ENCODE results near the gene TMEM69. TPM values are rescaled to one million over a fixed set of nuclear protein-coding genes. Genes with fewer than 3 reads are reported as not detected.
"Not testable (repeated sequence)": the region's sequence is repeated elsewhere in the genome, so short reads cannot be mapped to it uniquely, and the experiment has no call there.

The TMEM69 gene
- total RNA-seq, 4 donors from 2014 or later: 19.5 to 32.0 (median 22.0) TPM

GRCh38 chr1:45721207-45721606, 33.2 kb downstream of the TMEM69 start:
- no peak for TF ChIP-seq CTCF (IDR thresholded peaks at IDR 0.05 in 4 of 5, conservative IDR thresholded peaks at IDR 0.05 in 1 of 5)
- TF ChIP-seq POLR2A (IDR thresholded peaks at IDR 0.05): no peak
- Histone ChIP-seq H3K27me3 (no peaks in the 10 kb centered on the region), H3K4me3 (no peak overlapping the region), H3K4me1 (no peaks in the 10 kb centered on the region), H3K27ac (no peak overlapping the region), H3K36me3 (no peaks in the 10 kb centered on the region), H3K9me3 (no peaks in the 10 kb centered on the region)
- no peak for DNase-seq
- intact Hi-C loops (cut with DNase I; ENCODE audit: low total_unique reads) (no loop called here), in situ Hi-C loops (cut with MboI; ENCODE audit: low sequenced_read_pairs in 4 of 4) (no loop called here)
- no peak for ATAC-seq

GRCh38 chr1:45722809-45723208, 34.8 kb downstream of the TMEM69 start:
- Histone ChIP-seq H3K27ac (no peak overlapping the region), H3K4me1 (no peaks in the 10 kb centered on the region), H3K9me3 (no peaks in the 10 kb centered on the region), H3K36me3 (peaks cover 0 to 7% of the 10 kb centered on the region in 2 donors), H3K27me3 (no peaks in the 10 kb centered on the region), H3K4me3 (no peak overlapping the region)
- TF ChIP-seq CTCF (IDR thresholded peaks at IDR 0.05 in 4 of 5, conservative IDR thresholded peaks at IDR 0.05 in 1 of 5): no peak
- TF ChIP-seq POLR2A (IDR thresholded peaks at IDR 0.05): no peak
- DNase-seq (no peak), ATAC-seq (peak; percentile 80 to 89)
- in situ Hi-C loops (cut with MboI; ENCODE audit: low sequenced_read_pairs in 4 of 4) (no loop called here), intact Hi-C loops (cut with DNase I; ENCODE audit: low total_unique reads) (no loop called here)

- peaks cover 0 to 10% of the 10 kb centered on the region in 2 donors for H3K36me3 ChIP-seq
- no peak overlapping the region for H3K4me3 ChIP-seq
- in situ Hi-C loops (cut with MboI; ENCODE audit: low sequenced_read_pairs in 4 of 4) (no loop called here), intact Hi-C loops (cut with DNase I; ENCODE audit: low total_unique reads) (no loop called here)
- no peak overlapping the region for H3K27ac ChIP-seq
- ATAC-seq (peak in 1 of 2 donors; percentile 46), DNase-seq (no peak)
- H3K4me1 ChIP-seq: no peaks in the 10 kb centered on the region
- H3K27me3 ChIP-seq: no peaks in the 10 kb centered on the region
- no peaks in the 10 kb centered on the region for H3K9me3 ChIP-seq
- no peak for TF ChIP-seq POLR2A (IDR thresholded peaks at IDR 0.05)
Observed at GRCh38 chr1:45723248-45723930, 35.4 kb downstream of the TMEM69 start.

GRCh38 chr1:45726007-45726406, 38.0 kb downstream of the TMEM69 start:
- H3K36me3 ChIP-seq: peaks cover 0 to 10% of the 10 kb centered on the region in 2 donors
- H3K27ac ChIP-seq; intact Hi-C loops (cut with DNase I; ENCODE audit: low total_unique reads); H3K9me3 ChIP-seq; ATAC-seq; H3K27me3 ChIP-seq; in situ Hi-C loops (cut with MboI; ENCODE audit: low sequenced_read_pairs in 4 of 4); DNase-seq; H3K4me3 ChIP-seq; H3K4me1 ChIP-seq: not testable (repeated sequence)

- DNase-seq: no peak
- Histone ChIP-seq H3K4me1 (peaks cover 6 to 13% of the 10 kb centered on the region in 2 donors), H3K27me3 (no peaks in the 10 kb centered on the region), H3K4me3 (no peak overlapping the region), H3K36me3 (peaks cover 0 to 10% of the 10 kb centered on the region in 2 donors), H3K27ac (no peak overlapping the region), H3K9me3 (no peaks in the 10 kb centered on the region)
- intact Hi-C loops (cut with DNase I; ENCODE audit: low total_unique reads): no loop called here
- ATAC-seq: no peak
- TF ChIP-seq POLR2A (IDR thresholded peaks at IDR 0.05): no peak
- TF ChIP-seq CTCF (IDR thresholded peaks at IDR 0.05 in 4 of 5, conservative IDR thresholded peaks at IDR 0.05 in 1 of 5): no peak
- in situ Hi-C loops (cut with MboI; ENCODE audit: low sequenced_read_pairs in 4 of 4): no loop called here
Observed at GRCh38 chr1:45730075-45730779, 42.2 kb downstream of the TMEM69 start.
